NCI-H460 (cell line): Measurements from ENCODE around the gene CCDC3. TPM values are rescaled to one million over a fixed set of nuclear protein-coding genes. Genes with fewer than 3 reads are reported as not detected.
"Not testable (repeated sequence)": the region's sequence is repeated elsewhere in the genome, so short reads cannot be mapped to it uniquely, and the experiment has no call there.

Experiments
- DNase-seq: peaks from one replicate; pipeline ENCODE4 v3.0.0-alpha.2; 2016; ENCODE audit warnings: low read depth; ENCODE audit errors: extremely low read depth
- polyA plus RNA-seq: library from polyadenylated mRNA; depleted of rRNA; stranded (reverse); fragments of >200 nt; gene quantifications from 2 replicates; pipeline ENCODE4 v1.2.3, GENCODE V29; 2014; cell fraction: nucleus; rRNA removed
- total RNA-seq: library from RNA; depleted of rRNA; stranded (reverse); fragments of >200 nt; shearing (Covaris generic); gene quantifications from 2 replicates; pipeline ENCODE4 v1.2.3, GENCODE V29; 2014; rRNA removed

Gene CCDC3
- total RNA-seq = 0.02 TPM in 1 of 2 replicates, not detected in the other
- polyA plus RNA-seq = 0.39 TPM in 1 of 2 replicates, not detected in the other

GRCh38 chr10:13001041-13001886, at the start of gene CCDC3:
TSS of gene CCDC3 (minus strand) at chr10:13001713. CDS start at chr10:13001570, 143 bp downstream.
- no peak for DNase-seq

DNA sequence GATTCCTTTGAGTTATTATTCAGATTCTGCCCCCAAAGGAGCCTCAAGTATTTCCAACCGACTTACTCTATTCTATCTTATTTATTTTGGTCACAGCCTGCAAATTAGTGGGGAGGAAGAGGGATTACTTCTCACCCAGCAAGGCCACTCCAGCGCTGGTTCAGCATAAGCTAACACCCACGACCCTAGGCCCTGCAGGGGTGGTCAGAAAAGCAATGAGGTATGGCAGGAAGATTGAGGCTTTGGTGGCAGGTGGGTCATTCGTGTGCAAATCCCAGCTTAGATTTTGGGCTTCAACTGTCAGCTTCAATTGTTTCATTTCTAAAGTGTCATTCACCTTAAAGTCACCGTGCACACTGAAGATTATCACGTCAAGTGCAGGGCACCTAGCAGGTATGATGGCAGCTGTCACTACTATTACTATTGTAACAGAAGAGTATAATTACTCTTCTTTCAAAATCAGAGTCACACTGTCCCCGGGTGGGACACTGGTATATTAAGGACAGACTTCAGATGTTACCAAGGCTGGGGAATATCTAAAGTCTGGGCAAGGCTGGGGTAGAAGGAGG, 49.7 kb upstream of the CCDC3 start:
- no peak for DNase-seq

- DNase-seq = no peak
Observed at GRCh38 chr10:13049774-13050420, 48.4 kb upstream of the CCDC3 start.

GRCh38 chr10:13048762-13049161, 47.2 kb upstream of the CCDC3 start:
- DNase-seq = no peak

DNA sequence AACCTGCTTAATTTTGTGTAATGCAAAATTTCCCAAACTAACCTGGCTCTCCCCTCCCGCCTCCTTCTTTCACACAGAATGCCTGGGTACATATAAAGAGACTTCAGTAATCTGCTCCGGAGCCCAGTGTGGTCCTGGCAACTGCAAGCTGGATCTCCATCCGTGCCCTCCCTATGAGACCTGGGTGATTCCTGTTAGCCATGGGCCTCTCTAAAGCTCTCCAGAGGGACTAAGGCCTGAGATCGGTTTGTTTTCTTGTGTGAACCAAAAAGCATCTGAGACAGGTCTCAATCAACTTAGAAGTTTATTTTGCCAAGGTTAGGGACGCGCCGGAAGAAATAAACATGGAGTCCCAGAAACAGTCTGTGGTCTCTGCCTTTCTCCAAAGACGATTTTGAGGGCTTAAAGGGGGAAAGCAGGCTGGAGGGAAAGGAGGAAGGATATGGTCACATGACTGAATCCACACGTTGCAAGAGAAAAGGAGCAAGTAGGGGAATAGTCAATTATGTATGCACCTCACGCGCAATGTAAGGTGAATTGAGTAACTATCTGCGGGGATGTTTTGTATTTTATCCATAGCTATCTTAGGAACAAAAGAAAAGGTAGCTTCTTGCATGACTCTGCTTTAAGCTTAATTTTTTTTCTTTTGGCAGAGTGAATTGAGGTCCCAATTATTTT, 46.2 kb upstream of the CCDC3 start:
- DNase-seq = no peak

- DNase-seq = no peak
Observed at GRCh38 chr10:13046851-13047528, 45.5 kb upstream of the CCDC3 start.

GRCh38 chr10:13043520-13043919, 42.0 kb upstream of the CCDC3 start:
- no peak for DNase-seq

GRCh38 chr10:13039761-13040160, 38.2 kb upstream of the CCDC3 start:
- DNase-seq = no peak

DNA sequence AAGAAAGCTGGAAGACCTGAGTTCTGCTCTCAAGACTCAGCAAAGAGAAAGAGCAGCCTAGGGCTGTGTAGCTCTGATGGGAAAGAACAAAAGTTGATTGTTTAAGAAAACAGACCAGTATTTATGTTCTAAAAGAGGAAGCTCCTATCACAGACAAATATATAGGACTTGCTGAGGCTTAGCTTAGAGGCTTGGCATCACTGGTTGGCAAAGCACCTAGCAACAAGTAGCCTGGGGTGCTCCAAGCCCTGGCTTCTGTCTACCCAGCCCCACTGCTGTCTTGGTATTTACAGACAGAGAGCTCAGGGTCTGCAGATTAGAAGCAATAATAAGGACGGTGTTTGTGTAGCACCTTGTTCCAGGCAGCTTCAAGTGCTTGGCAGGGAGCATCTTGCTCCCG, 36.9 kb upstream of the CCDC3 start:
- DNase-seq = no peak

GRCh38 chr10:13037832-13038231, 36.3 kb upstream of the CCDC3 start:
- DNase-seq = no peak

DNA sequence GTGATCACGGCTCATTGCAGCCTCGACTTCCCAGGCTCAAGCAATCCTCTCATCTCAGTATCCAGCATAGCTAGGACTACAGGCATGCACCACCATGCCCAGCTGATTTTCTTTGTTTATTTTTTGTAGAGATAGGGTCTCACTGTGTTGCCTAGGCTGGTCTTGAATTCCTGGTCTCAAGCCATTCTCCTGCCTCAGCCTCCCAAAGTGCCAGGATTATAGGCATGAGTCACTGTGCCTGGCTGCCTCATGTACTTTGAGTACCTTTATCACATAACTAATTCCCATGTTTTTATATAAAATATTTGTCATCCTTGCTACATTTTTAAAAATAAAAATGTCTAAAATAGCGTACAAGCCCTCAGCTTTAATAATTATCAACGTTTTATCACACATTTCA, 35.3 kb upstream of the CCDC3 start:
- no peak for DNase-seq

DNA sequence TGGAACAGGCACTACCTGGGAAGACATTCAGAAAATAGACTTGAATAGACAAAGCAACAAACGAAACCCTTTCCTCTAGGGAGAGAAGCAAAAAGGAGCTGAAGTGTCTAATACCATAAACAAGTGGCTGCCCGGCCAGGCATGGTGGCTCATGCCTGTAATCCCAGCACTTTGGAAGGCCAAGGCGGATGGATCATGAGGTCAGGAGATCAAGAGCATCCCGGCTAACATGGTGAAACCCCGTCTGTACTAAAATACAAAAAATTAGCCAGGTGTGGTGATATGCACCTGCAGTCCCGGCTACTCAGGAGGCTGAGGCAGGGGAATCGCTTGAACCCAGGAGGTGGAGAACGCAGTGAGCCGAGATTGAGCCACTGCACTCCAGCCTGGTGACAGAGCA, 34.2 kb upstream of the CCDC3 start:
- not testable (repeated sequence) for DNase-seq

GRCh38 chr10:13026873-13027272, 25.4 kb upstream of the CCDC3 start:
- no peak for DNase-seq

GRCh38 chr10:13023754-13024153, 22.2 kb upstream of the CCDC3 start:
- no peak for DNase-seq

DNA sequence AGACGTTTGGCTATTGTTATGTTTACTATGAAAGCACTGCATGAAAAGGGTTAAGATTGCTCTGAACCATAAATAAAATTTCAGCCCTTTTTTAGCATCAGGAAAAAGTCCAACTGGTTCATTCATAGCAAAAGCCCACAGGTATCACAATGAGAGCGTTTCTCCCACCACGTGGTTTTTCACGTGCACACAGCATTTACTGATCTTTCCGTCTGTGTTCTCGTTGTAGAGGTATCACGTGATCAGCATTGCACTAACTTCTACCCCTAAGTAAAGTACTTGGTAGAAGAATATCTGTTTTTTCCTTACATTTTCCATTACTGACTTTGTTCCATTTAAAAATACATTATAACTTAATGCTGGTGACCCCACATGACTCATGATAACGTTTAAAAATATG, 17.8 kb upstream of the CCDC3 start:
- DNase-seq = no peak

DNA sequence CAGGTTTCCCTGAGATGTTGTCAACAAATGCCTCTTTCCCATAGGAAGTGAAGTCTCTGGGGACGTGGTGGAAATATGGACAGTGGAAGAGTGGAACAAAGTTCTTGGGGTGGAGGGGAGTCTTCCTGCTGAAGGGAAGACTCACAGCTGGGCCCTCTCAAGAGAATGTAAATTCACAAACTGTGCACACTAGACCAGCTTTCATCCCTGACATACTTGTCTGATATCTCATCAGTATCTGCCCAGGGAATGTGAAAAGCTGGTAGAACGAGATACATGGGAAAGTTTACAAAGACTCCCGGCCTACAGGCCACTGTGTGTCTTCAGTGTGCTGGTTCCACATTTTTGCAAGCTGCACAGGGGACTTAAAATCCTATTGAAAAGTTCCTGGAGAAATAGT, 16.7 kb upstream of the CCDC3 start:
- DNase-seq = no peak

DNA sequence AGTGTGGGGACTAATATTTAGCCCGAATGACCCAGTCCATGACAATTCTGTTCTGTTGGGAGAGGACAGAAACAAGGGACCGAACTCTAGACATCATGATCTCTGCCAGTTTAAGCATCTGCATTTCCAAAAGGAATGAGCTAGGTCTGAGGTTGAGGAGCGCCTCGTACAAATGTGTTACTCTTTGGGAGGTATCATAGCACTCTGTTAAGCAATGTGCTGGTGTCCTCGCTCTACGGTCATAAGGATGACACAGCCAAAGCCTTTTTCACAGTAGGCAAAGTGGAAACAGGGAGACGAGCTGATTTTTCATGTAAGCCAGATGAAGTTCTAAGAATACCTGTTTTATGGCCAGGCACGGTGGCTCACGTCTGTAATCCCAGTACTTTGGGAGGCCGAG, 15.4 kb upstream of the CCDC3 start:
- DNase-seq = no peak

GRCh38 chr10:13016426-13016825, 14.9 kb upstream of the CCDC3 start:
- DNase-seq = no peak

GRCh38 chr10:13006037-13006436, 4.5 kb upstream of the CCDC3 start:
- DNase-seq = no peak

- no peak for DNase-seq
Observed at GRCh38 chr10:13003759-13004158, 2.2 kb upstream of the CCDC3 start.

GRCh38 chr10:13003004-13003403, 1.5 kb upstream of the CCDC3 start:
- no peak for DNase-seq
